Right ventricle myocardium inferior (tissue), 1 donor: ENCODE data around the gene LBHD2. TPM values are rescaled to one million over a fixed set of nuclear protein-coding genes. Genes with fewer than 3 reads are reported as not detected.

Experiments
- ATAC-seq: fragments of 200-7000 bp; cut with Tn5 transposase; one replicate; pipeline ENCODE4 v1.9.1; 2020; ENCODE audit warnings: mild to moderate bottlenecking, moderate library complexity
- DNase-seq: peaks from one replicate; pipeline ENCODE4 v3.0.0; 2021; ENCODE audit errors: missing footprints
- intact Hi-C: fragments of 100-400 bp; cut with DNase I; formaldehyde crosslinking; loops from one replicate; pipeline ENCODE4 v1.11.0; 2022
- total RNA-seq: library from RNA; stranded (reverse); fragmentation: NEBNext Ultra II Directional; extraction: Animal tissue kit (Norgen Biotek cat#: 25700); gene quantifications from one replicate; pipeline ENCODE4 v1.2.1, GENCODE V29; 2021
- donor health status: DM: no; HTN: yes; CAD: no; lungs with severe emphysema.

The LBHD2 gene
- total RNA-seq, 1 donor from 2014 or later: not detected

GRCh38 chr14:103124501-103125001 lies 40.5 kb downstream of the LBHD2 start:
- ATAC-seq (no peak), DNase-seq (peak; percentile 66)
- intact Hi-C loops: no loop called here

GRCh38 chr14:103125098-103126070 lies 41.4 kb downstream of the LBHD2 start:
- DNase-seq (peak; percentile 1), ATAC-seq (no peak)
- intact Hi-C loops: no loop called here

- no peak for ATAC-seq
- DNase-seq: no peak
- intact Hi-C loops: no loop called here
These were observed 42.3 kb downstream of the LBHD2 start for GRCh38 chr14:103126088-103126872.

GRCh38 chr14:103126873-103127304 lies 42.9 kb downstream of the LBHD2 start:
- DNase-seq: no peak
- intact Hi-C loops: no loop called here
- no peak for ATAC-seq

- intact Hi-C loops: no loop called here
- DNase-seq: no peak
- ATAC-seq: no peak
These were observed 43.3 kb downstream of the LBHD2 start for GRCh38 chr14:103127356-103127755.

- ATAC-seq: no peak
- intact Hi-C loops: no loop called here
- no peak for DNase-seq
These were observed 44.0 kb downstream of the LBHD2 start for GRCh38 chr14:103127861-103128598.

- intact Hi-C loops: no loop called here
- ATAC-seq (no peak), DNase-seq (no peak)
These were observed 44.8 kb downstream of the LBHD2 start for GRCh38 chr14:103128631-103129300.

GRCh38 chr14:103129301-103130016 lies 45.4 kb downstream of the LBHD2 start:
- no peak for ATAC-seq
- DNase-seq: no peak

GRCh38 chr14:103130017-103130764 lies 46.2 kb downstream of the LBHD2 start:
- ATAC-seq (no peak), DNase-seq (no peak)
- intact Hi-C loops: no loop called here

More at GRCh38 chr14:103129301-103130016, 45.4 kb downstream of the LBHD2 start:
- intact Hi-C loops: no loop called here

- intact Hi-C loops: no loop called here
These were observed 47.0 kb downstream of the LBHD2 start for GRCh38 chr14:103130965-103131364.

GRCh38 chr14:103131580-103131979 lies 47.6 kb downstream of the LBHD2 start:
- DNase-seq: no peak
- intact Hi-C loops: no loop called here
- ATAC-seq: no peak

More at GRCh38 chr14:103130965-103131364, 47.0 kb downstream of the LBHD2 start:
- DNase-seq: no peak
- no peak for ATAC-seq

- ATAC-seq: peak; percentile 6
These were observed 48.6 kb downstream of the LBHD2 start for GRCh38 chr14:103132381-103133209.

GRCh38 chr14:103133210-103134140 lies 49.5 kb downstream of the LBHD2 start:
- intact Hi-C loops: no loop called here
- DNase-seq (no peak), ATAC-seq (no peak)

More at GRCh38 chr14:103132381-103133209, 48.6 kb downstream of the LBHD2 start:
- intact Hi-C loops: no loop called here
- DNase-seq: no peak

- DNase-seq (no peak), ATAC-seq (no peak)
- intact Hi-C loops: no loop called here
These were observed 50.4 kb downstream of the LBHD2 start for GRCh38 chr14:103134405-103134804.

- DNase-seq: no peak
- intact Hi-C loops: no loop called here
- ATAC-seq: no peak
These were observed 50.9 kb downstream of the LBHD2 start for GRCh38 chr14:103134919-103135318.
